IMR-90 (cell line): Measurements from ENCODE around the gene MNT. TPM values are rescaled to one million over a fixed set of nuclear protein-coding genes. Genes with fewer than 3 reads are reported as not detected.

Experiments
- ATAC-seq: fragments of 200-7000 bp; cut with Tn5 transposase; 2 replicates; pipeline ENCODE4 v1.9.1; 2020; ENCODE audit warnings: low read depth, mild to moderate bottlenecking, moderate library complexity
- BruUV-seq: library from RNA; stranded (reverse); fragments of 400-500 nt; replicated peaks from 2 replicates; lab custom pipeline; 2021; lab: Mats Ljungman, UMichigan
- CTCF ChIA-PET: fragments of 300-600 bp; formaldehyde crosslinking; extraction: SDS; loops from one replicate; lab custom pipeline; 2021; ENCODE audit warnings: antibody characterized with exemption; lab: Yijun Ruan, JAX
- POLR2A ChIA-PET: fragments of 300-600 bp; sonication (Branson Sonifier 250); formaldehyde crosslinking; loops from one replicate; lab custom pipeline; 2022; ENCODE audit warnings: antibody characterized with exemption; ENCODE audit not compliant: unreplicated experiment; lab: Charles Lee
- DNase-seq: peaks from one replicate; pipeline ENCODE4 v3.0.0; 2013
- H2AFZ ChIP-seq: replicated peaks from 2 replicates; pipeline ENCODE3; 2013; ENCODE audit warnings: low read length, mild to moderate bottlenecking; ENCODE audit not compliant: poor library complexity
- H2AK5ac ChIP-seq: 2 replicates; pipeline ENCODE4 v1.6.1; 2013; ENCODE audit warnings: low read depth, low read length, inconsistent platforms
- H2AK9ac ChIP-seq: replicated peaks from 2 replicates; pipeline ENCODE3; 2013; ENCODE audit warnings: mild to moderate bottlenecking, low read depth, low read length, moderate library complexity; ENCODE audit not compliant: poor library complexity
- H2BK120ac ChIP-seq: 2 replicates; pipeline ENCODE4 v1.6.1; 2013; ENCODE audit warnings: low read depth, low read length, inconsistent platforms
- H2BK15ac ChIP-seq: 3 replicates; pipeline ENCODE4 v1.6.1; 2013; ENCODE audit warnings: low read depth, low read length, inconsistent platforms
- H2BK20ac ChIP-seq: 2 replicates; pipeline ENCODE4 v1.6.1; 2013; ENCODE audit warnings: low read depth, mild to moderate bottlenecking, inconsistent platforms, low read length, moderate library complexity
- H2BK5ac ChIP-seq: 2 replicates; pipeline ENCODE4 v1.6.1; 2013; ENCODE audit warnings: mild to moderate bottlenecking, low read depth, low read length, inconsistent platforms; ENCODE audit not compliant: poor library complexity, severe bottlenecking
- H3K14ac ChIP-seq: replicated peaks from 2 replicates; pipeline ENCODE4 v1.6.1; 2013; ENCODE audit warnings: low read depth, low read length, inconsistent platforms
- H3K18ac ChIP-seq: 2 replicates; pipeline ENCODE4 v1.6.1; 2013; ENCODE audit warnings: low read depth, low read length, control low read depth
- H3K23ac ChIP-seq: 2 replicates; pipeline ENCODE4 v1.6.1; 2013; ENCODE audit warnings: low read depth, low read length, inconsistent platforms
- H3K27ac ChIP-seq: 2 replicates; pipeline ENCODE4 v1.5.1; 2013; ENCODE audit warnings: mild to moderate bottlenecking, control low read depth, low read length; ENCODE audit not compliant: insufficient read depth
- H3K27me3 ChIP-seq: 2 replicates; pipeline ENCODE4 v1.6.1; 2013; ENCODE audit warnings: low read length; ENCODE audit not compliant: control insufficient read depth, insufficient read depth
- H3K36me3 ChIP-seq: 2 replicates; pipeline ENCODE4 v1.6.1; 2013; ENCODE audit warnings: low read length, mixed read lengths; ENCODE audit not compliant: control insufficient read depth, insufficient read depth
- H3K4ac ChIP-seq: 2 replicates; pipeline ENCODE4 v1.6.1; 2013; ENCODE audit warnings: low read depth, low read length, inconsistent platforms
- H3K4me1 ChIP-seq: 2 replicates; pipeline ENCODE4 v1.6.1; 2013; ENCODE audit warnings: low read length, mixed read lengths; ENCODE audit not compliant: control insufficient read depth, insufficient read depth
- H3K4me2 ChIP-seq: 2 replicates; pipeline ENCODE4 v1.6.1; 2013; ENCODE audit warnings: low read depth, mild to moderate bottlenecking, control low read depth, low read length, moderate library complexity
- H3K4me3 ChIP-seq: 2 replicates; pipeline ENCODE4 v1.5.1; 2013; ENCODE audit warnings: low read depth, mild to moderate bottlenecking, control low read depth, low read length, moderate library complexity; ENCODE audit not compliant: insufficient read depth
- H3K56ac ChIP-seq: 2 replicates; pipeline ENCODE4 v1.6.1; 2013; ENCODE audit warnings: low read length, inconsistent platforms; ENCODE audit not compliant: insufficient read depth; ENCODE audit errors: extremely low read depth
- H3K79me1 ChIP-seq, 2 experiments: 2 replicates each; pipeline ENCODE4 v1.6.1; 2013; ENCODE audit warnings: low read length in 2 of 2, inconsistent platforms in 1 of 2, low read depth in 1 of 2
- H3K9ac ChIP-seq: 2 replicates; pipeline ENCODE4 v1.6.1; 2013; ENCODE audit warnings: low read depth, low read length, control low read depth
- H3K9me1 ChIP-seq: 2 replicates; pipeline ENCODE4 v1.6.1; 2013; ENCODE audit warnings: low read length, inconsistent platforms; ENCODE audit not compliant: insufficient read depth
- H3K9me3 ChIP-seq: 2 replicates; pipeline ENCODE4 v1.6.1; 2013; ENCODE audit warnings: low read length; ENCODE audit not compliant: control insufficient read depth, insufficient read depth
- H4K20me1 ChIP-seq: 2 replicates; pipeline ENCODE4 v1.6.1; 2013; ENCODE audit warnings: low read length, inconsistent platforms; ENCODE audit not compliant: insufficient read depth
- H4K5ac ChIP-seq: 2 replicates; pipeline ENCODE4 v1.6.1; 2013; ENCODE audit warnings: mild to moderate bottlenecking, low read depth, low read length, control low read depth
- H4K8ac ChIP-seq, 2 experiments: 2 replicates each; pipeline ENCODE4 v1.6.1; 2013; ENCODE audit warnings: low read depth in 2 of 2, low read length in 2 of 2, control low read depth in 1 of 2, inconsistent platforms in 1 of 2
- H4K91ac ChIP-seq: 2 replicates; pipeline ENCODE4 v1.6.1; 2013; ENCODE audit warnings: low read depth, low read length, inconsistent platforms; ENCODE audit not compliant: insufficient read depth
- FOS ChIP-seq: fragments of 150-350 bp; IDR thresholded peaks from 2 replicates; pipeline ENCODE4 v1.6.1; 2016; ENCODE audit warnings: low read depth, low read length
- MAFK ChIP-seq: IDR thresholded peaks from 2 replicates; pipeline ENCODE4 v1.6.1; 2012; ENCODE audit warnings: low read depth, low read length, improper control_type of control experiment
- RFX5 ChIP-seq: IDR thresholded peaks from 2 replicates; pipeline ENCODE4 v1.8.0; 2012; ENCODE audit warnings: low read depth, mild to moderate bottlenecking, low read length, moderate library complexity
- WGBS, 2 experiments: methylation state at CpG; one replicate each; pipeline versions ENCODE4 v1.1.5 to v1.1.7; 2013; ENCODE audit warnings: missing lambda C conversion rate in 2 of 2; ENCODE audit not compliant: insufficient read length in 1 of 2; ENCODE audit errors: extremely low coverage in 2 of 2; 5-methylcytosine and 5-hydroxymethylcytosine counted together
- dilution Hi-C: fragments of 300-500 bp; cut with HindIII; formaldehyde crosslinking; loops from one replicate; pipeline ENCODE4 v1.14.3; 2018; ENCODE audit warnings: low sequenced_read_pairs; ENCODE audit not compliant: unreplicated experiment
- in situ Hi-C: fragments of 300-500 bp; cut with MboI; formaldehyde crosslinking; loops from 3 replicates; pipeline ENCODE4 v1.14.3; 2019; ENCODE audit warnings: low sequenced_read_pairs, inconsistent platforms, mixed read lengths
- intact Hi-C: fragments of 100-400 bp; cut with micrococcal nuclease; formaldehyde crosslinking; loops from 2 replicates; pipeline ENCODE4 v1.10.0; 2022
- polyA plus RNA-seq, 3 experiments: library from polyadenylated mRNA; depleted of rRNA; stranded (reverse); fragments of >200 nt; gene quantifications; 2 replicates each; pipeline ENCODE4 v1.2.3, GENCODE V29; 2012; ENCODE audit warnings: low replicate concordance in 1 of 3
- total RNA-seq: library from RNA; depleted of rRNA; stranded (reverse); fragments of >200 nt; gene quantifications from 2 replicates; pipeline ENCODE4 v1.2.3, GENCODE V29; 2012

Gene MNT
- total and polyA plus RNA-seq, 2 of the 4 experiments (the other 2 are of a cell fraction), result 1.4 to 8.3 TPM

DNA sequence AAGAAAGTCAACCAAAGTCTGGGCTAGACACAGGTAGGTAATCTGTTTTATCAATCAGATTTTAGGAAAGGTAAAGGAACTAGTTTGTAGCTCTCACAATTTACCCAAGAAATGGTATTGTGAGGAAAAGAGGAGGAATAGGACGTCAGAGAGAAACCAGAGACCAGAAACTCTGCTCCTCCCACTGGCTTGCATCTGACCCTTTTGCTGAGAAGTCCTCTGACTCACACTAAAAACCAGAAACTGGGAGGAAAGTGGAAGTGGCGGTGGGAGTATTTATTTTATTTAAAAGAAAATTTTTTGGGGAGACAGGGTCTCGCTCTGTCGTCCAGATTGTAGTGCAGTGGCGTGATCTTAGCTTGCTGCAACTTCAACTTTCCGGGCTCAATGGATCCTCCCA lies 38.0 kb upstream of the MNT start:
- ATAC-seq (peak; percentile 91), DNase-seq (peak; percentile 88)
- Histone ChIP-seq H2AK9ac (no peak overlapping the region), H4K91ac (no peak overlapping the region), H2BK20ac (no peak overlapping the region), H3K27me3 (no peaks in the 10 kb centered on the region), H3K4ac (peak overlapping the region; percentile 78; the same call in 1 of the 2 replicates), H3K4me2 (peak overlapping the region; percentile 58; the same call in 1 of the 2 replicates), H3K9me1 (peaks cover 5% of the 10 kb centered on the region), H4K20me1 (no peaks in the 10 kb centered on the region), H3K18ac (peak overlapping the region; percentile 24; the same call in 1 of the 2 replicates), H3K56ac (no peak overlapping the region), H2AK5ac (peak overlapping the region; percentile 25; the same call in 1 of the 2 replicates), H4K5ac (peak overlapping the region; percentile 81; the same call in 1 of the 2 replicates), H3K27ac (peak overlapping the region; percentile 81), H3K23ac (no peak overlapping the region), H2BK5ac (peak overlapping the region; percentile 25), H2BK15ac (no peak overlapping the region), H3K36me3 (peaks cover 14% of the 10 kb centered on the region), H2BK120ac (no peak overlapping the region; the same call in 1 of the 2 replicates), H3K9me3 (no peaks in the 10 kb centered on the region), H3K14ac (no peak overlapping the region), H3K4me1 (peaks cover 5% of the 10 kb centered on the region), H2AFZ (no peak overlapping the region), H4K8ac (peak overlapping the region; percentile 6 to 12; a peak in 2 of 4 replicates), H3K9ac (no peak overlapping the region), H3K4me3 (no peak overlapping the region), H3K79me1 (peaks cover 0 to 14% of the 10 kb centered on the region in 2 experiments; a peak in 2 of 4 replicates)
- ChIA-PET CTCF (no interaction called here), POLR2A (no interaction called here)
- BruUV-seq, result no TSS peak
- intact Hi-C loops (no loop called here), dilution Hi-C loops (no loop called here), in situ Hi-C loops (no loop called here)
- WGBS, 2 experiments, result no CpG with 5 or more reads among the region's 6 CpGs
- TF ChIP-seq FOS (0 out of 2 replicates have a peak, but pooled peaks have one; percentile 21), MAFK (no peak), RFX5 (no peak)
